SK-N-MC (cell line): Measurements from ENCODE around the gene DPH1.

Experiments used
- EZH2 ChIP-seq: fragments of 200-600 bp; sonication (generic); IDR thresholded peaks from one replicate; pipeline ENCODE4 v1.6.1; 2017; ENCODE audit warnings: antibody characterized with exemption
- POLR2AphosphoS5 ChIP-seq: IDR thresholded peaks from 2 replicates; pipeline ENCODE4 v1.6.1; 2012; ENCODE audit warnings: mild to moderate bottlenecking, low read depth, low read length, borderline replicate concordance

DNA sequence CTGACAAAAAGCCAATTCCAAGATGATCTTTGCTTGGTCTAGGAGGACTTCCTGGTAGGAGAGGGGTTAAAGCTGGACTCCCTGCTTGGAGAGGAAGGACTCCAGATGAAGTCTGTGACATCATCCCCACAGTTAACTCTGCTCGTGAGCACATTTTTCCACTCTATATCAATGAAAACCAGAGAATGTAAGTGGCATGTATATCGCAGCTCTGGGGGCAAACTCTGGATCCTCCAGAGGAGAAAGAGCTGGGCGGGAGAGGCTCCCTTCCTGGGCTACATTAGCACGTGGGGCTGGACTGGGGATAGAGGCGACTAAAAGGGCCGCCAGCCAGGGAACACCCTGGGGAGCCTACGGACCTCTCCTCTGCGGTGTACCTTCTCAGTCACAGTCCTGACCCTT is 59.1 kb downstream of the DPH1 start:
- TF ChIP-seq POLR2AphosphoS5 (no peak), EZH2 (no peak)
